HG03575 (cell line): ENCODE data around the gene CAMKMT.
A peak's percentile ranks its signal among the peaks of the same experiment; 100 is the strongest.

Source experiments
- ATAC-seq: cut with Tn5 transposase; IDR thresholded peaks from one replicate; pipeline ENCODE4 v1.9.1; 2021; ENCODE audit not compliant: unreplicated experiment, insufficient number of reproducible peaks, low FRiP score; ENCODE audit errors: extremely low read depth

CAMKMT gene

GRCh38 chr2:44361330-44362206 is at the start of gene CAMKMT, which contains the start of gene PREPL:
CAMKMT (plus strand) TSS chr2:44361947.
PREPL (minus strand) TSS chr2:44361494; CDS start chr2:44346342, 15,152 bp downstream.
- ATAC-seq, result peak; percentile 56

- ATAC-seq, result no peak
Measured at GRCh38 chr2:44314362-44314761, 47.4 kb upstream of the CAMKMT start.

- no peak for ATAC-seq
Measured at GRCh38 chr2:44315945-44316344, 45.8 kb upstream of the CAMKMT start.

GRCh38 chr2:44320832-44321231 is 40.9 kb upstream of the CAMKMT start:
- ATAC-seq, result no peak

GRCh38 chr2:44321360-44321759 is 40.4 kb upstream of the CAMKMT start:
- no peak for ATAC-seq

GRCh38 chr2:44324971-44325426 is 36.7 kb upstream of the CAMKMT start:
- ATAC-seq, result no peak

- no peak for ATAC-seq
Measured at GRCh38 chr2:44325897-44326296, 35.9 kb upstream of the CAMKMT start.

- ATAC-seq, result no peak
Measured at GRCh38 chr2:44326548-44327264, 35.0 kb upstream of the CAMKMT start.

GRCh38 chr2:44328750-44329149 is 33.0 kb upstream of the CAMKMT start:
- no peak for ATAC-seq

GRCh38 chr2:44329343-44329742 is 32.4 kb upstream of the CAMKMT start:
- ATAC-seq, result no peak

GRCh38 chr2:44330801-44331200 is 30.9 kb upstream of the CAMKMT start:
- no peak for ATAC-seq

- no peak for ATAC-seq
Measured at GRCh38 chr2:44333994-44334393, 27.8 kb upstream of the CAMKMT start.

- no peak for ATAC-seq
Measured at GRCh38 chr2:44335806-44336538, 25.8 kb upstream of the CAMKMT start.

GRCh38 chr2:44342854-44343253 is 18.9 kb upstream of the CAMKMT start:
- ATAC-seq, result no peak

- ATAC-seq, result no peak
Measured at GRCh38 chr2:44347526-44347925, 14.2 kb upstream of the CAMKMT start.

- ATAC-seq, result no peak
Measured at GRCh38 chr2:44348400-44348799, 13.3 kb upstream of the CAMKMT start.

- ATAC-seq, result no peak
Measured at GRCh38 chr2:44349506-44349905, 12.2 kb upstream of the CAMKMT start.

GRCh38 chr2:44351088-44351487 is 10.7 kb upstream of the CAMKMT start:
- ATAC-seq, result no peak

GRCh38 chr2:44351676-44352075 is 10.1 kb upstream of the CAMKMT start:
- ATAC-seq, result no peak
